HG02981 (cell line): ENCODE results near the gene DYNC1LI2.
"Not testable (repeated sequence)": the region's sequence is repeated elsewhere in the genome, so short reads cannot be mapped to it uniquely, and the experiment has no call there.

ENCODE experiments used
- ATAC-seq: cut with Tn5 transposase; IDR thresholded peaks from one replicate; pipeline ENCODE4 v1.9.1; 2021; ENCODE audit warnings: mild to moderate bottlenecking, moderate library complexity; ENCODE audit not compliant: unreplicated experiment

Gene DYNC1LI2

GRCh38 chr16:66698046-66698445, 53.4 kb downstream of the DYNC1LI2 start:
- ATAC-seq = no peak

GRCh38 chr16:66696669-66697630, 54.5 kb downstream of the DYNC1LI2 start, which contains the start of gene CMTM4:
Gene CMTM4, minus strand, starts transcription at chr16:66696743. Its CDS starts 218 bp downstream, at chr16:66696525.
- peak; percentile 92 for ATAC-seq

- ATAC-seq = peak; percentile 35
Observed at GRCh38 chr16:66695935-66696668, 55.3 kb downstream of the DYNC1LI2 start.

GRCh38 chr16:66695471-66695934, 55.9 kb downstream of the DYNC1LI2 start:
- ATAC-seq = no peak

- no peak for ATAC-seq
Observed at GRCh38 chr16:66693149-66693548, 58.3 kb downstream of the DYNC1LI2 start.

GRCh38 chr16:66692341-66692740, 59.1 kb downstream of the DYNC1LI2 start:
- ATAC-seq = no peak

- ATAC-seq = no peak
Observed at GRCh38 chr16:66691234-66691633, 60.2 kb downstream of the DYNC1LI2 start.

GRCh38 chr16:66690106-66690847, 61.1 kb downstream of the DYNC1LI2 start:
- ATAC-seq = no peak

- ATAC-seq = no peak
Observed at GRCh38 chr16:66689282-66689681, 62.1 kb downstream of the DYNC1LI2 start.

GRCh38 chr16:66687906-66688625, 63.3 kb downstream of the DYNC1LI2 start:
- no peak for ATAC-seq

GRCh38 chr16:66685501-66686115, 65.8 kb downstream of the DYNC1LI2 start:
- not testable (repeated sequence) for ATAC-seq

GRCh38 chr16:66682271-66682670, 69.1 kb downstream of the DYNC1LI2 start:
- ATAC-seq = no peak

GRCh38 chr16:66681676-66682075, 69.7 kb downstream of the DYNC1LI2 start:
- ATAC-seq = no peak

- ATAC-seq = no peak
Observed at GRCh38 chr16:66678337-66678736, 73.1 kb downstream of the DYNC1LI2 start.

- ATAC-seq = no peak
Observed at GRCh38 chr16:66677836-66678235, 73.6 kb downstream of the DYNC1LI2 start.

GRCh38 chr16:66677179-66677578, 74.2 kb downstream of the DYNC1LI2 start:
- no peak for ATAC-seq

GRCh38 chr16:66676599-66676998, 74.8 kb downstream of the DYNC1LI2 start:
- ATAC-seq = no peak

GRCh38 chr16:66673691-66674090, 77.7 kb downstream of the DYNC1LI2 start:
- no peak for ATAC-seq
